ENCODE data around the gene NSG1.

The NSG1 gene

GRCh38 chr4:4358093-4358854 is 28.6 kb upstream of the NSG1 start:
- no peaks in the 10 kb centered on the region for H3K36me3 Mint-ChIP-seq (ENCODE audit: low read depth)
- no peak overlapping the region for H3K4me3 Mint-ChIP-seq
- H3K9me3 Mint-ChIP-seq = no peaks in the 10 kb centered on the region
- DNase-seq (ENCODE audit: low spot score) = no peak
- H3K4me1 Mint-ChIP-seq (ENCODE audit: low read depth) = no peaks in the 10 kb centered on the region
- H3K27ac Mint-ChIP-seq = no peak overlapping the region
- peaks cover 2% of the 10 kb centered on the region for H3K27me3 Mint-ChIP-seq (ENCODE audit: low read depth)

- H3K4me1 Mint-ChIP-seq (ENCODE audit: low read depth) = no peaks in the 10 kb centered on the region
- no peak for DNase-seq (ENCODE audit: low spot score)
- H3K27me3 Mint-ChIP-seq (ENCODE audit: low read depth) = no peaks in the 10 kb centered on the region
- H3K9me3 Mint-ChIP-seq = peaks cover 13% of the 10 kb centered on the region
- H3K27ac Mint-ChIP-seq = no peak overlapping the region
- H3K36me3 Mint-ChIP-seq (ENCODE audit: low read depth) = no peaks in the 10 kb centered on the region
- H3K4me3 Mint-ChIP-seq = no peak overlapping the region
Measured at GRCh38 chr4:4361883-4362282, 25.0 kb upstream of the NSG1 start.

- Mint-ChIP-seq H3K27ac (no peak overlapping the region), H3K4me3 (no peak overlapping the region), H3K4me1 (ENCODE audit: low read depth) (no peaks in the 10 kb centered on the region), H3K27me3 (ENCODE audit: low read depth) (no peaks in the 10 kb centered on the region), H3K36me3 (ENCODE audit: low read depth) (no peaks in the 10 kb centered on the region), H3K9me3 (peaks cover 15% of the 10 kb centered on the region)
- no peak for DNase-seq (ENCODE audit: low spot score)
Measured at GRCh38 chr4:4362991-4363697, 23.8 kb upstream of the NSG1 start.

DNA sequence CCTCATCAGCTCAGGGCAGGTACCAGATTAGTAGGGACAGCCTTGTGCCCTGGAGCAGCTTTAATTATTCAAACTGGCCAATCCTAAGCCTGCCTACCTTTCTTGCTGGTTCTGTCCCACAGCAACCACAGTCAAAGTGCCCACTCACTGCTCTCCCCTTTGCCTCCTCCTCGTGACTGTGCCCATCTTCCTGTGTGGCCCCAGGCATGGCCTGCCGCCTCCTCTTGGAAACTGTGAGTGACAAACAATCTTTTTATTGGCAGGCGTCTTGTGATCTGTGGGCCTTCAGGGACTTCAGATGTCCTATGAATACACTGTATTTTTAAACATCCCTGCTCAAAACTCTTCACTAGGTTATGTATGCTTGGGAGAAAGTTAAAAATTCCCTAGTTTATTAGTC is 22.8 kb upstream of the NSG1 start:
- no peak for DNase-seq (ENCODE audit: low spot score)
- Mint-ChIP-seq H3K4me3 (no peak overlapping the region), H3K9me3 (peaks cover 15% of the 10 kb centered on the region), H3K36me3 (ENCODE audit: low read depth) (no peaks in the 10 kb centered on the region), H3K27me3 (ENCODE audit: low read depth) (no peaks in the 10 kb centered on the region), H3K27ac (no peak overlapping the region), H3K4me1 (ENCODE audit: low read depth) (no peaks in the 10 kb centered on the region)

DNA sequence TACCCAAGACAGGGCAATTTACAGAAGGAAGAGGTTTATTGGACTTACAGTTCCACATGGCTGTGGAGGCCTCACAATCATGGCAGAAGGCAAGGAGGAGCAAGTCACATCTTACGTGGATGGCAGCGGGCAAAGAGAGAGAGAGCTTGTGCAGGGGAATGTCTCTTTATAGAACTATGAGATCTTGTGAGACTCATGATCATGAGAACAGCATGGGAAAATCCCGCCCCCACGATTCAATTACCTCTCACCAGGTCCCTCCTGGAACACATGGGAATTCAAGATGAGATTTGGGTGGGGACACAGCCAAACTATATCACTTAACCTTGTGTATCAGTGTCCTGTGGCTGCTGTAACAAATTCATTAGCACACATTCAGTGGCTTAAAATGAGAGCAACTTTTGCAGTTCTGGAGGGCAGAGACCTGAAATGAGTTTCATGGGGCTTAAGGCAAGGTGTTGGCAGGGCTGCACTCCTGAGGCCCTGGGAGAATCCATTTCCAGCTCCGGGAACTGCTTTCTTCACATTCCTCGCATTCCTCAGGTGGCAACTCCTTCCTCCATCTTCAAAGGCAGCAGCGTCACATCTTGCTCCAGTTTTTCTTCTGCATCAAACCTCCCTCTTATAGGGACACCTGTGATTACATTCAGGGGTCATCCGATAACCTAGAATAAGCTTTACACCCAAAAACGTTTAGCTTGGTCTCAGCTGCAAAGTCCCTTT is 22.3 kb upstream of the NSG1 start:
- Mint-ChIP-seq H3K4me3 (no peak overlapping the region), H3K27me3 (ENCODE audit: low read depth) (no peaks in the 10 kb centered on the region), H3K36me3 (ENCODE audit: low read depth) (no peaks in the 10 kb centered on the region), H3K27ac (no peak overlapping the region), H3K9me3 (peaks cover 15% of the 10 kb centered on the region), H3K4me1 (ENCODE audit: low read depth) (no peaks in the 10 kb centered on the region)
- DNase-seq (ENCODE audit: low spot score) = no peak

DNA sequence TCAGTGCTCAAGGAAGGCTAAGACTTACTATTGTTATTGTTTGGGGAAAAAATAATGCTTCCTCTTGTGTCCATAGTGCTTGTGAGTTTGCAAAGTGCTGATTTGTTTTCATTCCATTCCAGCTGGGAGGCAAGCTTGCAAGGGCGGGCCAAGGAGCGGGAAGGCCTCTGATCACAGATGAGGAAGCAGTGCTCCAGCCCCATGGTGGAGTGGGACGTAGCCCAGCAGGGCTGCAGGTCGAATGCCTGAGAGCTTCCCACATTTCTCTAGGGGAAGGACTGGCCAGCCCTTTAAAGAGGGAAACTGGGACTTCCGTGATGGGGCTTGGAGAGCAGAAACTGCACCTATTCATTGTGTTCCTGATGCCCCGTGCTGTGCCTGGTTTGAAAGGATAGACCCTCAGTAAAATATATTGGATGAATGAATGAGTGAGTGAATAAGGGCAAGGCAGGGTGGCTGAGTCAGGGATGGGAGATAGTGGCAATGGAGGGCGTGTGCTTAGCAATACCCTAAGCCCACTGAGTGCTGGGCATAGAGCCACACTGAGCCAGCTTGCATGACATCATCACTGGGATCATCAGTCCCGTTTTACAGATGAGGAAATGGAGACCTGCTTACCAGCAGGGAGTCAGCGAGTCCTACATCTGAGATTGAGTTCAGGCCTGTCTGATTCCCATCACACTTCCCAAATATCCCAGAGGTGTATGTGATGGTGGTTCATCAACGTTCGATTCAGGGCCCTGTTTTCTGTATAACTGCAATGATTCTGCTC is 17.9 kb upstream of the NSG1 start:
- no peak overlapping the region for H3K27ac Mint-ChIP-seq
- no peak overlapping the region for H3K4me3 Mint-ChIP-seq
- no peaks in the 10 kb centered on the region for H3K4me1 Mint-ChIP-seq (ENCODE audit: low read depth)
- no peak for DNase-seq (ENCODE audit: low spot score)
- peaks cover 15% of the 10 kb centered on the region for H3K9me3 Mint-ChIP-seq
- H3K36me3 Mint-ChIP-seq (ENCODE audit: low read depth) = no peaks in the 10 kb centered on the region
- no peaks in the 10 kb centered on the region for H3K27me3 Mint-ChIP-seq (ENCODE audit: low read depth)

- Mint-ChIP-seq H3K9me3 (no peaks in the 10 kb centered on the region), H3K4me3 (no peak overlapping the region), H3K36me3 (ENCODE audit: low read depth) (no peaks in the 10 kb centered on the region), H3K4me1 (ENCODE audit: low read depth) (no peaks in the 10 kb centered on the region), H3K27ac (no peak overlapping the region), H3K27me3 (ENCODE audit: low read depth) (peaks cover 7% of the 10 kb centered on the region)
- no peak for DNase-seq (ENCODE audit: low spot score)
Measured at GRCh38 chr4:4374388-4375098, 12.4 kb upstream of the NSG1 start.

GRCh38 chr4:4376074-4376473 is 10.8 kb upstream of the NSG1 start:
- DNase-seq (ENCODE audit: low spot score) = no peak
- H3K4me1 Mint-ChIP-seq (ENCODE audit: low read depth) = no peaks in the 10 kb centered on the region
- peaks cover 9% of the 10 kb centered on the region for H3K27me3 Mint-ChIP-seq (ENCODE audit: low read depth)
- H3K9me3 Mint-ChIP-seq = no peaks in the 10 kb centered on the region
- no peak overlapping the region for H3K27ac Mint-ChIP-seq
- H3K36me3 Mint-ChIP-seq (ENCODE audit: low read depth) = no peaks in the 10 kb centered on the region
- no peak overlapping the region for H3K4me3 Mint-ChIP-seq

DNA sequence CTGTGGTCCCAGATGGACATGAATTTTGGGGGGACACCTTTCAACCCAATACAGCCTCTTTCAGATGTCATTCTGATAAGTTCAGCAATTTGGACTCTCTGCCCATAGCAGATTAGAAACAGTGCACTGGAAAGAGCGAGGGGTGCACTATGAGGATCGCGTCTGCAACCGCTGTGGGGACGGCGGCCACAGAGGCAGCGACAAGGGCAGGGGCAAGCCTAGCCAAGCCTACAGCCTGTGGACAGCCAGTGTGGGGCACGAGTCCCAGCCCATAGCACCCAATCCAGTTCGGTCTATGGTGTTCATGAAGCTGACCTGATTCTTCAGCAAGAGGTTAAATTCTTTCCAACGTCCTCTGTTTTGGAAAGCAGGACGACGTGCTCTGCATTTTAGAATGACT is 9.7 kb upstream of the NSG1 start:
- Mint-ChIP-seq H3K27me3 (ENCODE audit: low read depth) (peaks cover 15% of the 10 kb centered on the region), H3K36me3 (ENCODE audit: low read depth) (no peaks in the 10 kb centered on the region), H3K4me1 (ENCODE audit: low read depth) (no peaks in the 10 kb centered on the region), H3K4me3 (no peak overlapping the region), H3K27ac (no peak overlapping the region), H3K9me3 (no peaks in the 10 kb centered on the region)
- DNase-seq (ENCODE audit: low spot score) = no peak

- Mint-ChIP-seq H3K4me3 (no peak overlapping the region), H3K36me3 (ENCODE audit: low read depth) (no peaks in the 10 kb centered on the region), H3K27me3 (ENCODE audit: low read depth) (peaks cover 17% of the 10 kb centered on the region), H3K9me3 (no peaks in the 10 kb centered on the region), H3K4me1 (ENCODE audit: low read depth) (no peaks in the 10 kb centered on the region), H3K27ac (no peak overlapping the region)
- no peak for DNase-seq (ENCODE audit: low spot score)
Measured at GRCh38 chr4:4377732-4378460, 9.0 kb upstream of the NSG1 start.

- H3K9me3 Mint-ChIP-seq = no peaks in the 10 kb centered on the region
- DNase-seq (ENCODE audit: low spot score) = no peak
- H3K27ac Mint-ChIP-seq = no peak overlapping the region
- no peaks in the 10 kb centered on the region for H3K4me1 Mint-ChIP-seq (ENCODE audit: low read depth)
- peaks cover 32% of the 10 kb centered on the region for H3K27me3 Mint-ChIP-seq (ENCODE audit: low read depth)
- H3K4me3 Mint-ChIP-seq = no peak overlapping the region
- no peaks in the 10 kb centered on the region for H3K36me3 Mint-ChIP-seq (ENCODE audit: low read depth)
Measured at GRCh38 chr4:4379540-4380087, 7.3 kb upstream of the NSG1 start.

DNA sequence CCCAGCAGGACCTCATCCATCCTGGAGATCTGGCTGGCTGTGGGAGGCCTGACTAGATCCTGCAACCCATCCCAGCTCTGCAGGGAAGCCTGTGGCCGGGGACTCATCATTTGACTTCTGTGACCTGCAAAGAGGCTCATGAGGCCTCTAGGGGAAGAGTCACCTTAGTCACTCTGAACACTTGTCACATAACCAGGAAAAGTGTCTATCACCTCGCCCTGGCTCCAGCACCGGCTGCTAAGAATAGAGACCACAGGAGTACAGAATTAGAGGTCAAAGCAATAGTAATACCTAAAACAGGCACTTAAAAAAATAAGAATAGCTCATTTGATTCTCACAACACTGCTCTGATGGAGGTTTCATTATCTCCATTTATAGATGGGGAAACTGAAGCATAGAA is 3.8 kb upstream of the NSG1 start:
- Mint-ChIP-seq H3K4me3 (no peak overlapping the region), H3K36me3 (ENCODE audit: low read depth) (no peaks in the 10 kb centered on the region), H3K27ac (no peak overlapping the region), H3K9me3 (no peaks in the 10 kb centered on the region), H3K27me3 (ENCODE audit: low read depth) (peaks cover 43% of the 10 kb centered on the region), H3K4me1 (ENCODE audit: low read depth) (no peaks in the 10 kb centered on the region)
- DNase-seq (ENCODE audit: low spot score) = no peak

DNA sequence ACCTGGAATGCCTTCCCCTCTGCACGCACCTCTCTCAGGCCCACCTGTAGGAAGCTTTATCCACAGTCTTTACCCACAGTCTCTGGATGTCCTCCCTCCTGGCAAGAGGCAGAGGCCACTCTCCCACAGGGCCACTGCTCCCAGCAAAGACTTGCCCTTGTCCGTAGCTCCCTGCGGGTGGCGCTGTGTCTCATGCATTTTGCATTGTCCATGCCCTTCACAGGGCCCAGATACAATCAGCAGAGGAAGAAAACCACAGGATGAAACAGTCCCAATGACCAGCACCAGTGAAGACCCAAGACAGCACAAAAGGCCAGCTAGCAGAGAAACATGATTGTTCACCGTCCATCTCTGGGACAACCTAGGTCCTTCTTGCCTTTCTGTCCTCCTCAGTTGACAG is 2.1 kb upstream of the NSG1 start:
- H3K4me1 Mint-ChIP-seq (ENCODE audit: low read depth) = no peaks in the 10 kb centered on the region
- no peaks in the 10 kb centered on the region for H3K36me3 Mint-ChIP-seq (ENCODE audit: low read depth)
- H3K4me3 Mint-ChIP-seq = no peak overlapping the region
- H3K9me3 Mint-ChIP-seq = no peaks in the 10 kb centered on the region
- no peak for DNase-seq (ENCODE audit: low spot score)
- peaks cover 52% of the 10 kb centered on the region for H3K27me3 Mint-ChIP-seq (ENCODE audit: low read depth)
- H3K27ac Mint-ChIP-seq = no peak overlapping the region
